HG03521 (cell line): ENCODE measurements around the gene DOCK3.
"Not testable (repeated sequence)": the region's sequence is repeated elsewhere in the genome, so short reads cannot be mapped to it uniquely, and the experiment has no call there.

ENCODE experiments used
- ATAC-seq: cut with Tn5 transposase; IDR thresholded peaks from one replicate; pipeline ENCODE4 v1.9.1; 2021; ENCODE audit warnings: mild to moderate bottlenecking, moderate library complexity; ENCODE audit not compliant: unreplicated experiment

The DOCK3 gene

DNA sequence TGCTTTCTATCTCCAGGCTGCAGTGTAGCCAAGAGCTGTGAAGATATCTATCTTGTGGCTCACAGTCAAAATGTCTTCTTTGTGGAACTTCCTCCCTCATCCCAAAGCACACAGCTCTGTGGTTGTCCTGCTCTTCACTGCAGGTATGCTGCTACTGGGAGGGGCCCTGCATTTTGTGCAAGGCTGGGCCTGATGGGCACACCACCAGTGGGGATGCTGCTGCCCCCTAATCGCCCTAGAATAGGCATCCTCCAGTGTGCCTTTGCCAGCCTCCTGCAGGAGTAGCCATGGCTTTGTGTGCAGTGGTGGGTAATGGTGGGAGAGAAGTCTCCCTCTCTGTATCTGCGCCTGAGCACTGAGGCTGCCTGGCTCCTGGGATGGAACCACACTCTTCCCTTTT lies 297.3 kb downstream of the DOCK3 start:
- no peak for ATAC-seq

DNA sequence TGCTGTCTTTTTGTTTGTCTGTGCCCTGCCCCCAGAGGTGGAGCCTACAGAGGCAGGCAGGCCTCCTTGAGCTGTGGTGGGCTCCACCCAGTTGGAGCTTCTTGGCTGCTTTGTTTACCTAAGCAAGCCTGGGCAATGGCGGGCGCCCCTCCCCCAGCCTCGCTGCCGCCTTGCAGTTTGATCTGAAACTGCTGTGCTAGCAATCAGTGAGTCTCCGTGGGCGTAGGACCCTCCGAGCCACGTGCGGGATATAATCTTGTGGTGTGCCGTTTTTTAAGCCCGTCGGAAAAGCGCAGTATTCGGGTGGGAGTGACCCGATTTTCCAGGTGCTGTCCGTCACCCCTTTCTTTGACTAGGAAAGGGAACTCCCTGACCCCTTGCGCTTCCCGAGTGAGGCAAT lies 303.9 kb downstream of the DOCK3 start:
- not testable (repeated sequence) for ATAC-seq

DNA sequence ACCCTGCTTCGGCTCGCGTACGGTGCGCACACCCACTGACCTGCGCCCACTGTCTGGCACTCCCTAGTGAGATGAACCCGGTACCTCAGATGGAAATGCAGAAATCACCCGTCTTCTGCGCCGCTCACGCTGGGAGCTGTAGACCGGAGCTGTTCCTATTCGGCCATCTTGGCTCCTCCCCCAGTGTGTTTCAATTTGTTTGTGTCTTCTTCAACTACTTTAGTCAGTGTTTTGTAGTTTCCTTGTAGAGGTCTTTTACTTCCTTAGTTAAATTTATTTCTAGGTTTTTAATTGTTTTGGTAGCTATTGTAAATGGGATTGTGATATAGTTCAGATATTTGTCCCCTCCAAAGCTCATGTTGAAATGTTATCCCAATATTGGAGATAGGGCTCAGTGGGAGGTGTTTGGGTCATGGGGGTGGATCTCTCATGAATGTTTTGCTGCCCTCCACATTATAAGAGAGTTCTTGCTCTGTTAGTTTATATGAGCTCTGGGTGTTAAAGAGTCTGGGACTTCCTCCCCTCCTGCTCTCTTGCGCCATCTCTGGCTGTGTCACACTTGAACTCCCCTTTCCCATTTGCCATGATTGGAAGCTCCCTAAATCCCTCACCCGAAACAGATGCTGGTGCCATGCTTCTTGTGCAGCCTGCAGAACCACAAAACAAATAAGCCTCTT lies 304.4 kb downstream of the DOCK3 start:
- no peak for ATAC-seq

DNA sequence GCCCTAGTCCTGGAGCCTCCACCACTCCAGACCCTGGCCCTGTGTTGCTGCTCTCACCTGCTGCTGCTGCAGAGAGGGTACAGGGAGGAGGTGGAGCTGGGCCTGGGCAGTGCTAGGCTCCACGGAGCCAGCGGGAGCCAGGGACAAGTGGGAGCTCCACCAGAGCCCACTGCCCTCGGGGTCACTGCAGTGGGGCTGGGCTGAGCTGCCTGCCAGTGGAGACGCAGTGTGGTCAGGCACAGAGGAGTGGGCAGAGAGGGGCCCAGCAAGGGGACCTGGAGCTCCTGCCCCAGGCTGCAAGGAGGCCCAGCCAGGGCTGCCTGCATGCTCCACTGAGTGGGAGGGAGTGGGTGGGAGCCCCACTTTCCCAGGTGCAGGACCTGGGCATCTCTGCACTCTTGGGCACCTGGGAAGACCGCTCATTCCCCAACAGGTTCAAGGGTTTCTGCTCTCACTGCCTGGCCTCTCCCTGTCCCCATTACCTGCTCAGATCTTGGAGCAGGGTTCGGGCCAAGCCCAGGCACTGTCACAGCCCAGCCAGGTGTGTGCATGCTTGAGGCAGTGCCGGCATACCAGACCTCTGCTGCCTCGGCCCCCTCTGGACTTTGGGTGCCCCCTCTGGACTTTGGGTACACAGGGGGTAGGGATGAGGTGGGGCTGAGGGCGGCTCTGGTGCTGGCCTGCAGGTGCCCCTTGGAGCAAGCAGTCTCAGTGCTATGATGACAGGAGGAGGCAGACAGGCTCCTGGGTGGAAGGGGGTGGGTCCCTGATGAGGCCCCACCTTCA lies 308.0 kb downstream of the DOCK3 start:
- no peak for ATAC-seq

DNA sequence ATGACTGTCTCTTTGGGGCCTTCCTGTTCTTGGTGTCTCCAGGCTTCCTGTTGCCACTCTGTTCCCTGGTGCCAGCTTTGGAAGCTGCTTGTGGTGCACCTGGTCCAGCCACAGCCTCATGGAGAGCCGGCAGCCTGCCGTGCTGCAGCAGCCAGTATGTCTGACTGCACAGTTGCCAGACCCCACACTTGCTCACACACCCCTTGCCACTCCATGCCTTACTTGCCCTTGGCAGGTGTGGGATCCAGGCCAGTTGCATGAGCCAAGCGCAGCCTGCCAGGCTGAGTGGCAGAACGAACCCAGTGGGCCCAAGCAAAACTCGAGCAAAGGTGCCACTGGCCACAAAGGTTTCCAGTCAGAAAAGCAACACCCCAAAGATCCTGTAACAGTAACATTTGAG lies 309.2 kb downstream of the DOCK3 start:
- ATAC-seq: no peak

DNA sequence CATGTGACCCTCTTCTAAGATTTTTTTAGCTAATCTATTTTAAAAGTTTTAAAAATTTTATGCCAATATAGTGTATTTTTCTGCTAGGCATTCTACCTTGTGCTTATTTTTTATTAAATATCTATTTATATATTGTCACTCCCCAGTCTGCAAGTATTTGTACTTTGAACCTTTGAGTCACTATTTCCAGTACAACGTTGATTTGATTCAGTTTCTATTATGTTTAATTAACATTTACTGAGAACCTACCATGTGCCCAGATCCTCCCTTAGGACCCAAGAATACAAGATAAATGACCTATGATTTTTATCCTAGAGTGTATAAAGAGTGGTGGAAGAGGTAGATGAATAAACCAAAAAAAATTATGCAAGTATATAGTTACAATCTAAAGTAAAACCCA lies 311.2 kb downstream of the DOCK3 start:
- ATAC-seq: no peak

DNA sequence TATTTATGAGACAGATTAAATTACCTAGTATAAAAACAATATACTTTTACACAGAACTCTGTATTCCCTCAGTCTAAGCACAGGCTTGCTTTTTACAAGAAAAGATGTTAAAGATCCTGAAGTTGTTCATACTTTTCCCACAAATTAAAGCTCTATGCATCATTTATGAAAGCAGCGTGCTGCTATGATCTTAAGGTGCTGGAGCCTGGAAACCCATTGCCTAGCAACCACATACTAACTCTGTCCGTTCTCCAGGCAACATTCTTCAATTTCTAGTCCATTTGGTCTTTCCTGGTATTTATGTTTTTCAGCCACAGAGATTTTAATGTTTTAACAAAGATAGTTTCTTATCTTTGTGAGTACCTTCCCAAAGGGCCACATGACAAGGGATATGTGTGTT lies 312.0 kb downstream of the DOCK3 start:
- ATAC-seq: no peak

DNA sequence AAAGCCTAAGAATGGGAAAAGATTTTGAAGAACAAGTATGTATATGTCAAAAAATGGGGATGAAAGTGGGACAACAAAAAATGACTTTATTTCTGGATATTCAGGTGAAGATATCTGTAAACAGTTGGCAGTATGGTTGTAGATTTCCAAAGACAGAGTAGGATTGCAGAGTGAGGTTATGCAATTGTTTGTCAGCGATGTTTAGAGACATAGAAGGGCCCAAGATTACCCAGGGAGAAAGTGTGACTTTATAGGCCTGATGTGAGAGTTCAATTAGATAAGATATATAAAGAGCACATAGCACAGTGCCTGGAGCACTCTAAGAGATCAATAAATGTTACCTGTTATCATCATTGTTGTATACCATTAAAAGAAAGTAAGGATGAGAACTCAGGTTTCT lies 319.8 kb downstream of the DOCK3 start:
- ATAC-seq: no peak

DNA sequence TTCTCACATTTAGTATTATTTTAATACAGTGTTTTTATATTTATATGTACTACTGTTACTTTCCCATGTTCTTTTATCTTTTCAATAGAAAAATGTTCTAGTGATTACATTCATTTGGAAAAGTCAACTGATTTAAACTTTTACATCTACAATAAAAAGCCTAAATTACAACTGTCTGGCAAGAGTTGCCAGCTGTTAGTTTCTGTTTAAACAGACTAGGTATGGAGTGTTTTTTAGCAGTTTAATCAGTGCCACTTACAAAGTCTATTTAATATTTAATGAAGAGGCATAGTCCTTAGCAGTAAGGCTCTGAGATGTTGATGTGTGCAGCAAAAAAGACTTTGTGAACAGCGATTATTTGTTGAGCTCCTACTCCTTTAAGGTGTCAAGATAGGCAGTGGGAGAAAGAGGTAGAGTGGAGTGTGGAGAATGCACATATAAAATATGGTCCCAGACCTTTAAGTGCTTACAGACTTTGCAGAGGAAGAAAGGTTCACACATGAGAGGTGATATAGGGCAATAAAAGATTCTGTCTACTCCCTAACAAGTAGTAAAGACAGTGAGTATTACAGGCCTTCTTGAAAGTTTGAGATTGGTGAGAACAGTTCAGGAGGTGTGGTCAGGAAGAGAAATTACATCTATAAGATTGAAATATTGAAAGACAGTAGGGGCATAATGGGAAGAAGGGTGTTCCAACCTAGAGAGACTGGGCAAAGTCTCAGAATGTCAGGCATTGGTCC lies 320.5 kb downstream of the DOCK3 start:
- ATAC-seq: no peak

DNA sequence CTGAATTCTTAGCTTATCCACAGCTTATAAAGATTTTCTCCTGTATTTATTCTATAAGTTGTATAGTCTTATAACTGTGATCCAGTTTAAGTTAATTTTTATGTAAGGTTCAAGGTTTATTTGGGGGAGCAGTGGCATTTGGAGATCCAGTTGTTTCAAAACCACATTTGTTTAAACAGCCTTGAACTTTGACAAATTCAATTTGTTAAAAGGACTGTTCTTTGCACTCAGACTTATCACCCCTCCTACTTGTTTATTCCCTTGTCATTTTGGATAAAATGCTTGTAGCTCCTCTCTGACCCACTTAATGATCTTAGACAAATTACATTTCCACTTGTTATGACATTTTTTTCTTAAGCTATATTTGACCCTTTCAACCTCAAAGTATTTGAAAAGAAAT lies 327.8 kb downstream of the DOCK3 start:
- ATAC-seq: no peak

DNA sequence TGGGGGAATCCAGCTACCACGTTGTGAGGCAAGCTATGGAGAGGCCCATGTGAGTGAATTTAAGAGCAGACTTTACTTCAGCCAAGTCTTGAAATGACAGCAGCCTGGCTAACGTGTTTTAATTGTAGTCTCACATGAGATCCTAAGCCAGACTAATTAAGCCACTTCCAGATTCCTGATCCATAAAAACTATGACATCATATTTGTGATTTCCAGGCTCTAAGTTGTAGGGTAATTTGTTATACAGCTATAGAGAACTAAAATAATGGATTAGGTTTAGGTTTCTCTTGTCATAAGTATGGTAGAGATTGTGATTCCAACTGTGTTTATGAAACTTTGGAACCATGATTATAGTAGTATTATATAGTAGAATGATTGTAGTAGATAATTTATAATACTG lies 329.5 kb downstream of the DOCK3 start:
- ATAC-seq: no peak

DNA sequence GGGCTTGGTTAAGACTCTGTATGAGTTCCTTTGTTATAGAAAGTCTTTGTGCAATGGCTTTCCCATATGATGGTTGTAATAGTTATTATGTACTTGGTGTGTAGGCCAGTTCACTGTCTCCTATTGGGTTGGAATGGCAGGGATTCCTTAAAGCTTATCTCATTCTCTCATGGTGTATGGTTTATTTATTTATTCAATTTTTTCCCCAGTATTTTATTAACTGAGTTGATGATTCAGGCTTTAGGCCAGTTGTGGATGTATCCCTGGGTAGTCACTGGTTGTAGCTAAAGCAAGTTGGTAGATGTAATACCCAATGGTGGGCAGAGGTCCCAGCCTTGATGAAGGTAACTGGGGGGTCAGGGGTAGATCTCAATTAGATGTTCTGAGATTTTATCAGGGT lies 349.4 kb downstream of the DOCK3 start:
- no peak for ATAC-seq

DNA sequence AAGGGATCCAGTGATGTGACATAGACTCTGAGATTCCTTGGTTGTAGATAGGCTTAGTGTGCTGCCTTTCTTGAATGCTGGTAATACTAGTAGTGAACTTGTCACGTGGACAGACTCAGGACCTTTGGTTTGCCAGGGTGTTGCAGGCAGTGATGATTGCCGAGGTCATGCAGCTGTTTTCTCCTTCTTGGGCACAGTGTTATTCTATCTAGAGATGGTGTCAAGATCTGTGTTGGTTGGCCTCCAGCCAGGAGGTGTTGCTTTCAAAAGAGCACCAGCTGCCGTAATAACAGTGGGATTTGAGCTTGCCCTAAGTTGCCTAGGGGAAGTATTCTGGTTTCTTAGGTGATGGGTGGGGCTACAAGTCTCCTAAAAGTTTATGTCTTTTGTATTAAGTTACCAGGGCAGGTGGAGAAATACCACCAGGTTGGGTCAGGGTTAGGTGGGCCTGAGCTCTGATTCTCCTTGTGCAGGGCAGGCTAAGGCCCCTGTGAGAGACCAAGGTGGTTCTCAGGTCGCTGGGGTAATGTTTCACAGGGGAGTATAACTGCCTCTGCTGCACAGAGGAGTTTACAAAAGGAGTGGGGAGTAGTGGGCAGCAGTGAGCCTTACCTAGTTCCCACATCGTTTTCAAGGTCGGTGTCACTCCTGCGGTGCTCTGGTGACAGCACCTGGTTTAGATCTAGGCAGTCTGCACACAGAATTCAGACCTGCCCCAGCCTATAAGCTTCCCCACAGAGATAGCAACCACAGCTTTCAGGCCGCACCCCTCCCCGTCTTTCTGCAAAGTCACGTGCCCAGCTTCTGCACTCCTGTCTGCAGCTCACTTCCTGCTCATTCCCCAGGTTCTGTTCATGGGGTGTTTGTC lies 350.3 kb downstream of the DOCK3 start:
- ATAC-seq: no peak

DNA sequence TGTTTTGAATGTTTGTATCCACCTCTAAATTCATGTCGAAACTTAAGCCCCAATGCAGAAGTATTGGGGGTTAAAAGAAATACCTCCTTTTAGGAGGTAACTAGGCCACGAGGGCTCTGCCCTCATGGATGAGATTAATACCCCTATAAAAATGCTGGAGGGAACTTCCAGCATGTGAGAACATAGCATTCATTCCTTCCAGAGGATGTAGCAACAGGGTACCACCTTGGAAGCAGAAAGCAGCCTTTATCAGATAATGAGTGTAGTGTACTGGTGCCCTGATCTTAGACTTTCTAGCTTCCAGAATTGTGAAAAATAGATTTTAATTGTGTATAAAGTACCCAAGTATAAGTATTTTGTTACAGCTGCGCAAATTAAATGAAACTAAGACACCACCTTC lies 356.9 kb downstream of the DOCK3 start:
- no peak for ATAC-seq

DNA sequence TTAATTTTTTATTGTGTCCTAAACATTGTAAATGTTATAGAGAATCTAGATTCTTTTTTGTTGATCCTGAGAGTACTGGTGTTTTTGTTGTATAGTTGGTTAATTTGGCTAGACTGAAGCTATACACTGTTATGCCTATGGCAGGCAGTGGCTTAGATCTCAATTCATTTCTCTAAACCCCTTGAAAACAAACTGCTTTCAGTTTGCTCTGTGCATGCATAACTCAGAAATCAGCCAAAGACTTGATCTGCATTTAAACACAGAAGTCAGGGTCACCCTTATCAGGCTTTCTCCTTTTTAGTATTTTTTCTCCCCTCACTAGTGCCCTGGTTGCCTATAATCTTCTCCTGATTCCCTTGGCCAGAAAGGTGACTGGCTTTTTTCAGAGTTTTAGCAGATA lies 360.9 kb downstream of the DOCK3 start:
- ATAC-seq: no peak

DNA sequence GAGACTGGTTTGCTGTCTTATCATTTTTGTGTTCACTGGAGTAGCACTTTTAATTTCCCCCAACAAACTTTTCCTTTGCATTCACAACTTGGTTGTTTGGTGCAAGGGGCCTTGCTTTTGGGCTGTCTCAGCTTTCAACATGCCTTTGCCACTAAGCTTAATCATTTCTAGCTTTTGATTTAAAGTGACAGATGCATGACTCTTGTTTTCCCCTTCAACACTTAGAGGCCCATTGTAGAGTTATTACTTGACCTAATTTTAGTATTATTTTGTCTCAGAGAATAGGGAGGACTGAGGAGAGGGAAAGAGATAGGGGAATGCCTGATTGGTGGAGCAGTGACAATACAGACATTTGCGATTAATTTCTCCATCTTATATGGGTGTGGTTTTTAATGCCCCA lies 370.3 kb downstream of the DOCK3 start:
- ATAC-seq: no peak

DNA sequence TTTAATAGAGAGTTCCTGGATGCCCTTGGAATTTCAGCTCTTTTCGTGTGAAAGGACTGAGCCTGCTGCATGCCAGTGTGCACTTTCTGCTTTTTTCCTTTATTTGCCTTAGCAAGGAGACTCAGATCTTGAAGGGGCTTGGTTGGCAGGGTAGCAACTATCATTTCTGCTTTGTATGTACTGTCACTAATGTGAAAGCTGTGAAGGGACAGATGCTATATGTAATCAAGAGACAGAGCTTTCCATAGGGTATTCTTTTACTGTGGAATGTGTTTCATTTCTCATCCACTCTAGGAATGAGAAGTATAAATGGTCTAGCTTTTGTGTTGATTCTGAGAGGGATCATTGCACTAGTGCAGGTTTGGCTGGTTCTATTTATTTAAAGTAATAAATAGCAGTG lies 377.8 kb downstream of the DOCK3 start:
- no peak for ATAC-seq

DNA sequence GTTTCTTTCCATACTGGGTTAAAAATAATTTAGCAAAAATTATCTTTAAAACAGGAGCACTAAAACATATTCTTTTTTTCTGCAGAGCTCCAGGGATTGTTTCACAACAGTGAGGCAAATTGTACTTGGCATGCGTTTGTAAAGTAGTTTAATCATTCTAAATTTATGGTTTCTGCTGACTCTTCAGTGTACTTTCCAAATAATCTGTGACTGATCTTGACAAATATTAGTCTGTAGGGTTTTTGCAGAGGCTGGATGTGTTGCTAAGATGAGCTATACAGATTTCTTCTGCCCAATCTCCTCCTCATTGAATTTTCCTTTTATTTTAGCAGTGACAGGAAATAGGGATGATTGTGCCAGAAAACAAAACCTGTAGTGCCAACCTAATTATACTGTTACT lies 382.4 kb downstream of the DOCK3 start:
- ATAC-seq: no peak

DNA sequence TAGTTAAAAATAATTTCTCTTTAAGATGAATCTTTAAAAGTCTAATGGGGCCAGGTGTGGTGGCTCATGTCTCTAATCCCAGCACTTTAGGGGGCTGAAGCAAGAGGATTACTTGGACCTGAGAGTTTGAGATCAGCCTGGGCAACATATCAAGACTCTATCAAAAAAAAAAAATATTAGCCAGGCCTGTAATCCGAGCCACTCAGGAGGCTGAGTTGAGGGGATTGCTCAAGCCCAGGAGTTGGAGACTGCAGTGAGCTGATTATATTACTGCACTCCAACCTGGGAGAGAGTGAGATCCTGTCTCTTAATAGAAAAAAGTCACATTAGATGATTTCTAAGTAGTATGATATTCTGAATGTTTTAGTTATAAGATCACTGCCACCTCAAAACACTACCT lies 388.3 kb downstream of the DOCK3 start:
- ATAC-seq: no peak

DNA sequence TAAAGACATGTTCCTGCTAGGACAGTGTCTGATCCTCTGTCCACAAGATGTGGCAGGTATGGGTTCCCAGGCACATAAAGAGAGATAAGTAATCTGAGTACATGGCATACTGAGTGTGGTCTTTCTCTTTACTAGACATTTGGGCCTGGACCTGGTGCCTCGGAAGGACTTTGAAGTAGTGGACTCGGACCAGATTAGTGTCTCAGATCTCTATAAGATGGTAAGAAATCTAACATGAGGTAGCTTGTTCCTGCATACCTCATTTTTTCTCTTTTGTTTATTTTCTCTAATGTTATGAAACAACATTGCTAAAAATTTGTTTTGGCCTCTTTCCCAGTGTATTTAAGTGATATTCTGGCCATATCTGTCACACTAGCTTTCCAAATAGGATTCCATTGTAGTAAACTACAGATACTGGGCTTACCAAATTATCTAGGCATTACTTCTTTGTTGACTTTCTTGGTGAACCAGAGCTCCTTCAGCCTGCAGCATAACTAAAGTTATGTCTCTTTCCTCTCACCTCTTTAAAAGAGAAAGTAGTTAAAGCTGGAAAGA lies 400.6 kb downstream of the DOCK3 start:
- ATAC-seq: no peak

DNA sequence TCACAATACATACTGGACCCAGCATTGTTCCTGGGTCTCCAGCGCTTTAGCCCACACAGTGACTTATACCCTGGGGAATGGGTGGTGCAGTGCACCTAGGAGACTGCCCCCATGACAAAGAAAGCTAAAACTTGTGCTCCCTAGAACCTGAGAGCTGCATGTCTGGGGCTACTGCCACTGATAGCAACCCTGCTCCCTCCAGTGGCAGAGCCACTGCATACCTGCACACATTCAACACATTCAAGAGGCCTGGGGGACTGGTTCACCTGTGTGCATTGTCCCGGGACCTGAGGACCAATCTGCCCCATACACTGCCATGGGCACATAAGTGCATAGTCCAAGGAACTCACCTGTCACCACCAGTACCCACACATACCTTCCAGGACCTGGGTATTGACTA lies 407.6 kb downstream of the DOCK3 start:
- ATAC-seq: no peak
